OCI-LY7 (cell line): Measurements from ENCODE around the gene PRLH. TPM values are rescaled to one million over a fixed set of nuclear protein-coding genes. Genes with fewer than 3 reads are reported as not detected.

Experiments used
- BruUV-seq: library from RNA; stranded (reverse); fragments of 400-500 nt; replicated peaks from 2 replicates; lab custom pipeline; 2021; lab: Mats Ljungman, UMichigan
- CTCF ChIA-PET: fragments of 300-600 bp; sonication (Branson Sonifier 250); formaldehyde crosslinking; loops from one replicate; lab custom pipeline; 2022; ENCODE audit warnings: antibody characterized with exemption; ENCODE audit not compliant: unreplicated experiment; lab: Charles Lee
- POLR2A ChIA-PET: fragments of 300-600 bp; sonication (Branson Sonifier 250); formaldehyde crosslinking; loops from one replicate; lab custom pipeline; 2022; ENCODE audit warnings: antibody characterized with exemption; lab: Charles Lee
- DNase-seq: peaks from one replicate; pipeline ENCODE4 v3.0.0-alpha.2; 2015; ENCODE audit warnings: low spot score
- H2AFZ ChIP-seq: fragments of 200-600 bp; sonication (generic), shearing (Covaris generic); 2 replicates; pipeline ENCODE4 v1.6.1; 2014; ENCODE audit warnings: mild to moderate bottlenecking, antibody characterized with exemption, low read length, moderate library complexity
- H3K27ac ChIP-seq: fragments of 200-600 bp; sonication (generic); 2 replicates; pipeline ENCODE4 v1.5.1; 2014; ENCODE audit warnings: mixed run types, low read depth, mild to moderate bottlenecking, moderate library complexity, low read length, inconsistent platforms; ENCODE audit not compliant: poor library complexity, severe bottlenecking
- H3K36me3 ChIP-seq: fragments of 200-600 bp; sonication (generic); 2 replicates; pipeline ENCODE4 v1.6.1; 2014; ENCODE audit warnings: mild to moderate bottlenecking, antibody characterized with exemption, low read length, moderate library complexity, mixed read lengths; ENCODE audit not compliant: insufficient read depth
- H3K4me1 ChIP-seq: fragments of 200-600 bp; sonication (generic); 2 replicates; pipeline ENCODE4 v1.5.1; 2014; ENCODE audit warnings: mild to moderate bottlenecking, low read length; ENCODE audit not compliant: insufficient read depth, poor library complexity, severe bottlenecking
- H3K4me2 ChIP-seq: fragments of 200-600 bp; sonication (generic); 2 replicates; pipeline ENCODE4 v1.6.1; 2014; ENCODE audit warnings: mild to moderate bottlenecking, low read length
- H3K4me3 ChIP-seq: fragments of 200-600 bp; sonication (generic); 2 replicates; pipeline ENCODE4 v1.5.1; 2014; ENCODE audit warnings: mild to moderate bottlenecking, low read depth, low read length; ENCODE audit not compliant: poor library complexity, severe bottlenecking
- H3K79me2 ChIP-seq: fragments of 200-600 bp; sonication (generic); 2 replicates; pipeline ENCODE4 v1.6.1; 2016; ENCODE audit warnings: low read depth, mild to moderate bottlenecking, low read length, moderate library complexity, mixed read lengths; ENCODE audit not compliant: insufficient read depth
- H3K9me2 ChIP-seq: fragments of 200-600 bp; sonication (generic); 2 replicates; pipeline ENCODE4 v1.6.1; 2016; ENCODE audit warnings: mild to moderate bottlenecking, low read length, mixed read lengths; ENCODE audit not compliant: insufficient read depth
- H3K9me3 ChIP-seq: fragments of 200-600 bp; sonication (generic); 2 replicates; pipeline ENCODE4 v1.6.1; 2014; ENCODE audit warnings: mild to moderate bottlenecking, mixed run types, low read length, mixed read lengths
- H4K20me1 ChIP-seq: fragments of 200-600 bp; sonication (generic); 2 replicates; pipeline ENCODE4 v1.6.1; 2014; ENCODE audit warnings: mild to moderate bottlenecking, antibody characterized with exemption, low read length, moderate library complexity, mixed read lengths; ENCODE audit not compliant: insufficient read depth
- EZH2phosphoT487 ChIP-seq: fragments of 200-600 bp; sonication (generic); IDR thresholded peaks from 2 replicates; pipeline ENCODE4 v1.6.1; 2018; ENCODE audit warnings: low read depth, borderline replicate concordance, mild to moderate bottlenecking, mixed run types, antibody characterized with exemption, low read length, moderate library complexity, mixed read lengths
- intact Hi-C: fragments of 100-400 bp; cut with micrococcal nuclease; formaldehyde crosslinking; loops from one replicate; pipeline ENCODE4 v1.10.0; 2022; ENCODE audit not compliant: unreplicated experiment
- total RNA-seq, 2 experiments: library from RNA; depleted of rRNA in 1 of 2; stranded (reverse); fragments of >200 nt in 1 of 2; shearing (Covaris generic) in 1 of 2; gene quantifications; 2 replicates each; pipeline ENCODE4 v1.2.3, GENCODE V29; 2014 to 2022
- TF ChIP-seq, protein P1 (sequence below): fragments of 200-600 bp; sonication (generic); conservative IDR thresholded peaks from 2 replicates; pipeline ENCODE4 v1.5.1; 2014; ENCODE audit warnings: mild to moderate bottlenecking, antibody characterized with exemption, low read length, moderate library complexity, mixed read lengths

The PRLH gene
- total RNA-seq, 2 experiments from 2014 or later = not detected

DNA sequence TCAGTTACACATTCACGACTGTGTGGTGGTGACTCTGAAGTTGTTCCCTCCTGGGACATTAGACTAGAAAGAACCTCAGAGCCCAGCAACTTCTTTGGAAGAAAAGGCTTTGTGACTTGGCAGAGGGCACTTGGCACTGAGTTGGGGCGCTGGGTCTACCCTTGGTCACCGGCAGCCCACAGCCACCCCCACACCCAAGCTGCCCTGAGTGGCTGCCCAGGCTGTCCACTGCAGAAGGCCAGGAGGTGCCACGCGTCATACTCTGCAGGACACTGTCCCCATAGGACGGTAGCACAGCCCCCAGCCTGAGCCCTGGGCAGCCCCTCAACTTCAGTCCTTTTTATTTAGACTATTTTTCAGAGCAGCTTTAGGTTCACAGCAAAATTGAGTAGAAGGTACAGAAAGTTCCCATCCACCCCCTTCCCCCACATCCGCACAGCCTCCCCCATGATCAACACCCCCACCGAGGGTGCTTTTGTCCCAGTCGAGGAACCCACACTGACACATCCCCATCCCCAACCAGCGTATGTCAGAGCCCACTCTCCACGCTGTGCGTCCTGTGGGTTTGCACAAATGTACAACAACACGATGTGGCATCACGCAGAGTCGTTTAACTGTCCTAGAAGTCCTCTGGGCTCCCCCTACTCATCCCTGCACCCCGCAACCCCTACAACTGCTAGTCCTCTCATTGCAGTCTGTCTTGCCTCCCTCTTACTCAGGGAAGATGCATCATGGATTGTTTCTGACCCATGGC lies 1.1 kb downstream of the PRLH start:
- H2AFZ ChIP-seq = no peak overlapping the region
- H3K79me2 ChIP-seq = no peaks in the 10 kb centered on the region
- no peak overlapping the region for H3K27ac ChIP-seq
- H4K20me1 ChIP-seq = no peaks in the 10 kb centered on the region
- intact Hi-C loops = no loop called here
- DNase-seq = no peak
- CTCF ChIA-PET = interaction anchor here (0.6 kb wide), 1 partner anchor 214 kb away, joined by 10 read pairs; no protein-coding TSS in a partner anchor
- H3K9me2 ChIP-seq = no peaks in the 10 kb centered on the region
- H3K4me3 ChIP-seq = no peak overlapping the region
- TF ChIP-seq, protein P1, sequence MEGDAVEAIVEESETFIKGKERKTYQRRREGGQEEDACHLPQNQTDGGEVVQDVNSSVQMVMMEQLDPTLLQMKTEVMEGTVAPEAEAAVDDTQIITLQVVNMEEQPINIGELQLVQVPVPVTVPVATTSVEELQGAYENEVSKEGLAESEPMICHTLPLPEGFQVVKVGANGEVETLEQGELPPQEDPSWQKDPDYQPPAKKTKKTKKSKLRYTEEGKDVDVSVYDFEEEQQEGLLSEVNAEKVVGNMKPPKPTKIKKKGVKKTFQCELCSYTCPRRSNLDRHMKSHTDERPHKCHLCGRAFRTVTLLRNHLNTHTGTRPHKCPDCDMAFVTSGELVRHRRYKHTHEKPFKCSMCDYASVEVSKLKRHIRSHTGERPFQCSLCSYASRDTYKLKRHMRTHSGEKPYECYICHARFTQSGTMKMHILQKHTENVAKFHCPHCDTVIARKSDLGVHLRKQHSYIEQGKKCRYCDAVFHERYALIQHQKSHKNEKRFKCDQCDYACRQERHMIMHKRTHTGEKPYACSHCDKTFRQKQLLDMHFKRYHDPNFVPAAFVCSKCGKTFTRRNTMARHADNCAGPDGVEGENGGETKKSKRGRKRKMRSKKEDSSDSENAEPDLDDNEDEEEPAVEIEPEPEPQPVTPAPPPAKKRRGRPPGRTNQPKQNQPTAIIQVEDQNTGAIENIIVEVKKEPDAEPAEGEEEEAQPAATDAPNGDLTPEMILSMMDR = no peak
- no peak for TF ChIP-seq EZH2phosphoT487
- H3K36me3 ChIP-seq = no peaks in the 10 kb centered on the region
- no peak overlapping the region for H3K4me2 ChIP-seq
- POLR2A ChIA-PET = no interaction called here
- BruUV-seq = no TSS peak
- H3K4me1 ChIP-seq = no peaks in the 10 kb centered on the region
- H3K9me3 ChIP-seq = no peaks in the 10 kb centered on the region; the same call in 1 of the 2 replicates

DNA sequence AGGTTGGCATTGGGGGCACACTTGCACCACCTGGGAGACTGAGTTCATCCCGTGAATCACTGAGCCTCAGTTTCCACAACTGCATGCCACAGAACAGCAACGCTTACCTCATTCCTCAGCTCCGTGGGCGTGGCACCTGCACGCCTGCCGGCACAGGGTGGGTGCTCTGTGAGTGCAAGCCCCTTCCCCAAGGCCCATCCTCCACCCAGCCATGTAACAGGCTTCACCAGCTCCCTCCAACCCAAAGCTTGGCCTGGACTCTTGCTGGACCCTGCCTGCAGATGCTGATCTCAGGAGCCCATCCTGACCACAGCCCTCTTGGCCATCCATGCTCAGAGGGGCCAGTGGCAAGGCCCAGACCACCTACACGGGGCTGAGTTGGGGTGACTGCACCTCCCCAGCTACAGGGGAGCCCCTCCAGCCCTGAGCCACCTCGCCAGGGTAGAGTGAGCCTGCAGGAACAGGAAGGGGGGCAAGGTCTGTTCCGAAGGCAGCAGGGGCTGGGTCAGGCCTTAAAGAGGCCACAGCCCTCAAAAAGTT lies 1.8 kb downstream of the PRLH start:
- H3K27ac ChIP-seq = no peak overlapping the region
- BruUV-seq = no TSS peak
- TF ChIP-seq, protein P1 = no peak
- no peak for TF ChIP-seq EZH2phosphoT487
- no peaks in the 10 kb centered on the region for H3K4me1 ChIP-seq
- intact Hi-C loops = no loop called here
- DNase-seq = no peak
- H2AFZ ChIP-seq = no peak overlapping the region
- no peaks in the 10 kb centered on the region; the same call in 1 of the 2 replicates for H3K9me3 ChIP-seq
- no peaks in the 10 kb centered on the region for H3K9me2 ChIP-seq
- no peaks in the 10 kb centered on the region for H3K36me3 ChIP-seq
- H4K20me1 ChIP-seq = no peaks in the 10 kb centered on the region
- CTCF ChIA-PET = no interaction called here
- H3K4me3 ChIP-seq = no peak overlapping the region
- no peaks in the 10 kb centered on the region for H3K79me2 ChIP-seq
- POLR2A ChIA-PET = no interaction called here
- H3K4me2 ChIP-seq = no peak overlapping the region

DNA sequence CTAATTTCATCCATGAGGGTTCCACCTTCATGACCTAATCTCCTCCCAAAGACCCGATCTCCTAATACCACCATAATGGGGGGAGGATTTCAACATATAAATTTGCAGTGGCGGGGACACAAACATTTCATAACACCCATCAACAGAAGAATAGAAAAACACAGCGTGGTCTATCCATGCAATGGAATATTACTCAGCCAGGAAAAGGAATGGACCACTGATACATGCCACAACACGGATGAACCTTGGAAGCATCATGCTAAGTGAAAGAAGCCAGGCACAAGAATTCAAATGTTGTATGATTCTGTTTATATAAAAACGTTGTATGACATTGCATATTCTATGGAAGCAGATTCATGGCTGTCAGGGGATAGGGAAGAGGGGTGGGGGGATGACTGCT lies 2.7 kb downstream of the PRLH start:
- TF ChIP-seq EZH2phosphoT487 = no peak
- TF ChIP-seq, protein P1 = no peak
- no peaks in the 10 kb centered on the region for H3K79me2 ChIP-seq
- CTCF ChIA-PET = no interaction called here
- no peaks in the 10 kb centered on the region; the same call in 1 of the 2 replicates for H3K9me3 ChIP-seq
- no peak overlapping the region for H3K4me3 ChIP-seq
- H3K4me1 ChIP-seq = no peaks in the 10 kb centered on the region
- H3K4me2 ChIP-seq = no peak overlapping the region
- BruUV-seq = no TSS peak
- no peak overlapping the region for H2AFZ ChIP-seq
- H4K20me1 ChIP-seq = no peaks in the 10 kb centered on the region
- no peaks in the 10 kb centered on the region for H3K36me3 ChIP-seq
- intact Hi-C loops = no loop called here
- POLR2A ChIA-PET = no interaction called here
- DNase-seq = no peak
- no peaks in the 10 kb centered on the region for H3K9me2 ChIP-seq
- H3K27ac ChIP-seq = no peak overlapping the region
